H1 (cell line): ENCODE measurements around the gene PDE1C. TPM values are rescaled to one million over a fixed set of nuclear protein-coding genes. Genes with fewer than 3 reads are reported as not detected.

Source experiments
- CTCF ChIA-PET: fragments of 300-600 bp; sonication (Branson Sonifier 250); formaldehyde crosslinking; loops from one replicate; lab custom pipeline; 2021; ENCODE audit not compliant: partially characterized antibody; lab: Charles Lee
- POLR2A ChIA-PET: fragments of 300-600 bp; sonication (Branson Sonifier 250); formaldehyde crosslinking; loops from one replicate; lab custom pipeline; 2021; ENCODE audit warnings: inconsistent platforms; ENCODE audit not compliant: partially characterized antibody; lab: Charles Lee
- DNase-seq, 2 experiments: peaks; one replicate each; pipeline versions ENCODE4 v3.0.0 to v3.0.0-alpha.2; 2010 to 2022; ENCODE audit warnings: low spot score in 2 of 2, low read depth in 1 of 2, mixed read lengths in 1 of 2
- FAIRE-seq: peaks from 2 replicates; lab custom pipeline; 2011; peaks lifted over from hg19 to GRCh38; lab: Jason Lieb, UNC
- H2AFZ ChIP-seq: 2 replicates; pipeline ENCODE4 v1.8.1; 2012; ENCODE audit warnings: low read length, inconsistent platforms
- H2AK5ac ChIP-seq: 2 replicates; pipeline ENCODE4 v1.6.1; 2013; ENCODE audit warnings: low read depth, low read length
- H2BK120ac ChIP-seq: replicated peaks from 2 replicates; pipeline ENCODE3; 2013; ENCODE audit warnings: low read depth, low read length, inconsistent platforms
- H2BK12ac ChIP-seq: 2 replicates; pipeline ENCODE4 v1.6.1; 2013; ENCODE audit warnings: low read depth, low read length
- H2BK15ac ChIP-seq: 2 replicates; pipeline ENCODE4 v1.6.1; 2013; ENCODE audit warnings: low read length
- H2BK20ac ChIP-seq: 2 replicates; pipeline ENCODE4 v1.6.1; 2013; ENCODE audit warnings: low read length
- H2BK5ac ChIP-seq: 2 replicates; pipeline ENCODE4 v1.6.1; 2013; ENCODE audit warnings: low read depth, low read length
- H3K14ac ChIP-seq: 2 replicates; pipeline ENCODE4 v1.6.1; 2013; ENCODE audit warnings: inconsistent platforms; ENCODE audit not compliant: insufficient read length
- H3K18ac ChIP-seq: 2 replicates; pipeline ENCODE4 v1.6.1; 2013; ENCODE audit warnings: low read length; ENCODE audit errors: extremely low read depth
- H3K23ac ChIP-seq: 2 replicates; pipeline ENCODE4 v1.6.1; 2013; ENCODE audit warnings: inconsistent platforms; ENCODE audit not compliant: insufficient read length
- H3K23me2 ChIP-seq: 2 replicates; pipeline ENCODE4 v1.6.1; 2013; ENCODE audit warnings: low read depth, low read length
- H3K27ac ChIP-seq: 2 replicates; pipeline ENCODE4 v1.6.1; 2011; ENCODE audit warnings: low read depth, low read length, inconsistent platforms
- H3K27me3 ChIP-seq, 4 experiments: replicated peaks in 1 of 4; 1 replicate in 1 of 4; 2 replicates in 3 of 4; pipeline versions ENCODE4 v1.6.1 to v1.8.1; 2011 to 2013; ENCODE audit warnings: low read length in 3 of 4, mild to moderate bottlenecking in 3 of 4, inconsistent platforms in 2 of 4, mixed read lengths in 2 of 4, moderate library complexity in 1 of 4; ENCODE audit not compliant: control insufficient read depth in 3 of 4, insufficient read depth in 3 of 4; ENCODE audit errors: extremely low read depth in 1 of 4
- H3K36me3 ChIP-seq, 4 experiments: 2 replicates each; pipeline versions ENCODE4 v1.6.1 to v1.8.1; 2011 to 2013; ENCODE audit warnings: mild to moderate bottlenecking in 4 of 4, low read length in 3 of 4, moderate library complexity in 2 of 4, control low read depth in 1 of 4, inconsistent platforms in 1 of 4; ENCODE audit not compliant: insufficient read depth in 4 of 4, control insufficient read depth in 2 of 4
- H3K4ac ChIP-seq: replicated peaks from 2 replicates; pipeline ENCODE3; 2013; ENCODE audit warnings: low read length, low read depth, mixed read lengths, inconsistent platforms; ENCODE audit not compliant: insufficient read length
- H3K4me1 ChIP-seq, 4 experiments: replicated peaks in 1 of 4; 1 replicate in 1 of 4; 2 replicates in 3 of 4; pipeline versions ENCODE4 v1.6.1 to v1.8.1; 2011 to 2013; ENCODE audit warnings: low read length in 3 of 4, inconsistent platforms in 2 of 4, mixed read lengths in 1 of 4; ENCODE audit not compliant: insufficient read depth in 4 of 4, control insufficient read depth in 3 of 4
- H3K4me2 ChIP-seq, 2 experiments: 2 replicates each; pipeline versions ENCODE4 v1.6.1 to v1.8.1; 2011 to 2013; ENCODE audit warnings: low read depth in 2 of 2, low read length in 2 of 2, control low read depth in 1 of 2, inconsistent platforms in 1 of 2, mild to moderate bottlenecking in 1 of 2; ENCODE audit not compliant: insufficient read depth in 1 of 2
- H3K4me3 ChIP-seq, 4 experiments: fragments of 200-600, 300-600 bp in 1 of 4; sonication (generic), shearing (Covaris generic), sonication (Bioruptor Twin) in 1 of 4; 2 replicates each; pipeline versions ENCODE4 v1.5.1 to v1.8.1; 2011 to 2016; ENCODE audit warnings: low read length in 4 of 4, low read depth in 3 of 4, control low read depth in 2 of 4, inconsistent platforms in 2 of 4, mild to moderate bottlenecking in 2 of 4, mixed read lengths in 1 of 4, moderate library complexity in 1 of 4; ENCODE audit not compliant: insufficient read depth in 2 of 4; ENCODE audit errors: extremely low read depth in 1 of 4
- H3K56ac ChIP-seq: replicated peaks from 2 replicates; pipeline ENCODE3; 2013; ENCODE audit warnings: low read depth, mild to moderate bottlenecking, mixed read lengths, low read length, inconsistent platforms; ENCODE audit not compliant: insufficient read length
- H3K79me1 ChIP-seq: 2 replicates; pipeline ENCODE4 v1.6.1; 2013; ENCODE audit warnings: low read depth, low read length, control low read depth
- H3K79me2 ChIP-seq, 2 experiments: 2 replicates each; pipeline versions ENCODE4 v1.6.1 to v1.8.1; 2012 to 2013; ENCODE audit warnings: low read length in 2 of 2, mild to moderate bottlenecking in 2 of 2, inconsistent platforms in 1 of 2; ENCODE audit not compliant: insufficient read depth in 2 of 2, control insufficient read depth in 1 of 2
- H3K9ac ChIP-seq, 4 experiments: replicated peaks in 1 of 4; 1 replicate in 1 of 4; 2 replicates in 3 of 4; pipeline versions ENCODE4 v1.6.1 to v1.8.1; 2011 to 2013; ENCODE audit warnings: low read depth in 3 of 4, low read length in 3 of 4, control low read depth in 2 of 4, mild to moderate bottlenecking in 2 of 4, moderate library complexity in 2 of 4, inconsistent platforms in 1 of 4; ENCODE audit errors: extremely low read depth in 1 of 4
- H3K9me3 ChIP-seq, 2 experiments: 2 replicates each; pipeline versions ENCODE4 v1.6.1 to v1.8.1; 2012 to 2013; ENCODE audit warnings: mild to moderate bottlenecking in 2 of 2, moderate library complexity in 2 of 2, control low read depth in 1 of 2, inconsistent platforms in 1 of 2, low read depth in 1 of 2, low read length in 1 of 2, mixed read lengths in 1 of 2; ENCODE audit not compliant: insufficient read depth in 2 of 2
- H4K20me1 ChIP-seq, 2 experiments: replicated peaks in 1 of 2; 2 replicates each; pipeline versions ENCODE3 to v1.8.1; 2011 to 2013; ENCODE audit warnings: inconsistent platforms in 2 of 2, low read length in 2 of 2, mild to moderate bottlenecking in 1 of 2; ENCODE audit not compliant: insufficient read depth in 2 of 2, control insufficient read depth in 1 of 2
- H4K5ac ChIP-seq: 2 replicates; pipeline ENCODE4 v1.6.1; 2013; ENCODE audit warnings: low read length, low read depth, mixed read lengths, inconsistent platforms; ENCODE audit not compliant: insufficient read length
- H4K8ac ChIP-seq: 2 replicates; pipeline ENCODE4 v1.8.0; 2013; ENCODE audit warnings: mild to moderate bottlenecking, moderate library complexity, low read length, inconsistent platforms; ENCODE audit not compliant: insufficient read depth; ENCODE audit errors: extremely low read depth
- H4K91ac ChIP-seq: replicated peaks from 2 replicates; pipeline ENCODE3; 2013; ENCODE audit warnings: low read length, mixed read lengths, inconsistent platforms; ENCODE audit not compliant: insufficient read length
- BACH1 ChIP-seq: IDR thresholded peaks from 2 replicates; pipeline ENCODE4 v1.6.1; 2012; ENCODE audit warnings: low read length, improper control_type of control experiment
- BRCA1 ChIP-seq: IDR thresholded peaks from 2 replicates; pipeline ENCODE4 v1.6.1; 2012; ENCODE audit warnings: low read depth, low read length, improper control_type of control experiment
- CHD1 ChIP-seq: IDR thresholded peaks from 2 replicates; pipeline ENCODE4 v1.6.1; 2012; ENCODE audit warnings: low read depth, low read length, improper control_type of control experiment
- GABPA ChIP-seq: IDR thresholded peaks from 2 replicates; pipeline ENCODE4 v1.6.1; 2011; ENCODE audit warnings: mild to moderate bottlenecking, low read length, moderate library complexity, borderline replicate concordance; ENCODE audit not compliant: insufficient read depth
- HDAC6 ChIP-seq: IDR thresholded peaks from one replicate; pipeline ENCODE4 v1.7.1; 2012; ENCODE audit warnings: low read depth, mild to moderate bottlenecking, inconsistent platforms, low read length, moderate library complexity
- KDM5A ChIP-seq: fragments of 200-600 bp; IDR thresholded peaks from 2 replicates; pipeline ENCODE4 v1.7.1; 2012; ENCODE audit warnings: mild to moderate bottlenecking, low read length, inconsistent platforms, mixed read lengths
- POLR2AphosphoS5 ChIP-seq: IDR thresholded peaks from 2 replicates; pipeline ENCODE4 v1.6.1; 2011; ENCODE audit warnings: low read depth, low read length
- RFX5 ChIP-seq: IDR thresholded peaks from 2 replicates; pipeline ENCODE4 v1.6.1; 2011; ENCODE audit warnings: low read depth, low read length, improper control_type of control experiment, borderline replicate concordance
- RNF2 ChIP-seq: fragments of 200-900, 300-1000 bp; sonication (generic); IDR thresholded peaks from 2 replicates; pipeline ENCODE4 v1.7.1; 2016; ENCODE audit warnings: borderline replicate concordance, low read depth, mild to moderate bottlenecking, antibody characterized with exemption, low read length; ENCODE audit not compliant: poor library complexity, severe bottlenecking; ENCODE audit errors: missing control alignments
- SIN3A ChIP-seq, 2 experiments: IDR thresholded peaks in 1 of 2; conservative IDR thresholded peaks in 1 of 2; 2 replicates each; pipeline ENCODE4 v1.6.1; 2011 to 2012; ENCODE audit warnings: low read length in 2 of 2, improper control_type of control experiment in 1 of 2, low read depth in 1 of 2, mild to moderate bottlenecking in 1 of 2
- SIRT6 ChIP-seq: IDR thresholded peaks from one replicate; pipeline ENCODE4 v1.7.1; 2012; ENCODE audit warnings: low read length, inconsistent platforms
- USF2 ChIP-seq: IDR thresholded peaks from 2 replicates; pipeline ENCODE4 v1.6.1; 2011; ENCODE audit warnings: low read length, improper control_type of control experiment
- ZNF274 ChIP-seq: IDR thresholded peaks from 2 replicates; pipeline ENCODE4 v1.7.0; 2012; ENCODE audit warnings: low read length, borderline replicate concordance; ENCODE audit errors: extremely low read depth
- WGBS, 2 experiments: shearing (Covaris generic) in 1 of 2; methylation state at CpG; one replicate each; pipeline versions ENCODE4 v1.1.6 to v1.1.7; 2013 to 2015; ENCODE audit warnings: low lambda C conversion rate in 2 of 2, mixed read lengths in 2 of 2, inconsistent platforms in 1 of 2, low coverage in 1 of 2, missing lambda C conversion rate in 1 of 2; ENCODE audit not compliant: insufficient replicate concordance in 2 of 2, insufficient coverage in 1 of 2, insufficient read length in 1 of 2; ENCODE audit errors: extremely low coverage in 1 of 2, missing lambda C conversion rate in 1 of 2; 5-methylcytosine and 5-hydroxymethylcytosine counted together
- polyA plus RNA-seq, 7 experiments: library from polyadenylated mRNA; depleted of rRNA in 3 of 7; stranded (reverse) in 5 of 7; unstranded in 2 of 7; fragments of >200 nt in 5 of 7; fragments of 200-250 nt in 2 of 7; gene quantifications; 1 replicate in 5 of 7; 2 replicates in 1 of 7; 4 replicates in 1 of 7; pipeline versions ENCODE4 v1.2.1 to v1.2.3, GENCODE V29; 2011 to 2013; ENCODE audit warnings: missing spikeins in 2 of 7, mixed read lengths in 2 of 7
- total RNA-seq: library from RNA; stranded (reverse); fragmentation: NEBNext Ultra II Directional; extraction: Animal tissue kit (Norgen Biotek cat#: 25700); gene quantifications from 2 replicates; pipeline ENCODE4 v1.2.1, GENCODE V29; 2021

PDE1C gene
- total and polyA plus RNA-seq, 2 of the 8 experiments (the other 6 are each of a cell fraction or from before 2014, with no cell fraction given) = 0.11 to 1.1 TPM

- no peaks in the 10 kb centered on the region for H3K27me3 ChIP-seq
- no peaks in the 10 kb centered on the region for H3K79me1 ChIP-seq
- 91% methylated on average over 3 of the region's 3 CpGs; no CpG with 5 or more reads in 1 of the 2 experiments for WGBS, 2 experiments
- H3K36me3 ChIP-seq = no peaks in the 10 kb centered on the region
- no peak overlapping the region for H2BK20ac ChIP-seq
- H3K23ac ChIP-seq = no peak overlapping the region
- FAIRE-seq = no peak
- H4K20me1 ChIP-seq = no peaks in the 10 kb centered on the region
- no peak overlapping the region for H2AK5ac ChIP-seq
- no peak overlapping the region for H3K9ac ChIP-seq
- H4K8ac ChIP-seq = no peak overlapping the region
- ChIA-PET POLR2A (no interaction called here), CTCF (interaction anchor here (0.6 to 1.5 kb wide), 8 partner anchors 9 to 189 kb away, joined by 3 to 4 read pairs (median 3); no protein-coding TSS in a partner anchor)
- no peak overlapping the region for H3K18ac ChIP-seq
- no peak overlapping the region for H3K4ac ChIP-seq
- H3K4me3 ChIP-seq = no peak overlapping the region
- H2BK120ac ChIP-seq = no peak overlapping the region
- H3K4me1 ChIP-seq = no peaks in the 10 kb centered on the region
- H4K91ac ChIP-seq = no peak overlapping the region
- H2BK5ac ChIP-seq = no peak overlapping the region
- H3K23me2 ChIP-seq = no peaks in the 10 kb centered on the region; the same call in 1 of the 2 replicates
- H4K5ac ChIP-seq = no peak overlapping the region
- no peak for DNase-seq
- H2BK15ac ChIP-seq = no peak overlapping the region
- H3K14ac ChIP-seq = no peak overlapping the region
- H2BK12ac ChIP-seq = no peak overlapping the region
- H3K4me2 ChIP-seq = no peak overlapping the region
- H3K9me3 ChIP-seq = no peaks in the 10 kb centered on the region
- H2AFZ ChIP-seq = no peak overlapping the region
- H3K79me2 ChIP-seq = no peaks in the 10 kb centered on the region
- no peak overlapping the region for H3K27ac ChIP-seq
- no peak overlapping the region for H3K56ac ChIP-seq
- no peak for TF ChIP-seq RFX5
- no peak for TF ChIP-seq POLR2AphosphoS5
- TF ChIP-seq GABPA = no peak
- no peak for TF ChIP-seq KDM5A
- no peak for TF ChIP-seq BACH1
- TF ChIP-seq BRCA1 = no peak
- no peak for TF ChIP-seq HDAC6
- no peak for TF ChIP-seq CHD1
- TF ChIP-seq USF2 = no peak
- no peak for TF ChIP-seq ZNF274
- TF ChIP-seq SIN3A (conservative IDR thresholded peaks at IDR 0.05 in 1 of 2, IDR thresholded peaks at IDR 0.05 in 1 of 2; ENCODE audit: low read depth in 1 of 2, low read length in 2 of 2) = no peak
- no peak for TF ChIP-seq SIRT6
- no peak for TF ChIP-seq RNF2
Measured at GRCh38 chr7:31939076-31939475, 131.1 kb downstream of the PDE1C start.
